Measurements from ENCODE around the gene OR12D2. TPM values are rescaled to one million over a fixed set of nuclear protein-coding genes. Genes with fewer than 3 reads are reported as not detected.
A peak's percentile ranks its signal among the peaks of the same experiment; 100 is the strongest.

Gene OR12D2
- polyA plus RNA-seq, 1 donor (not counting 4 experiments of a cell fraction or from before 2014, with no cell fraction given): not detected

DNA sequence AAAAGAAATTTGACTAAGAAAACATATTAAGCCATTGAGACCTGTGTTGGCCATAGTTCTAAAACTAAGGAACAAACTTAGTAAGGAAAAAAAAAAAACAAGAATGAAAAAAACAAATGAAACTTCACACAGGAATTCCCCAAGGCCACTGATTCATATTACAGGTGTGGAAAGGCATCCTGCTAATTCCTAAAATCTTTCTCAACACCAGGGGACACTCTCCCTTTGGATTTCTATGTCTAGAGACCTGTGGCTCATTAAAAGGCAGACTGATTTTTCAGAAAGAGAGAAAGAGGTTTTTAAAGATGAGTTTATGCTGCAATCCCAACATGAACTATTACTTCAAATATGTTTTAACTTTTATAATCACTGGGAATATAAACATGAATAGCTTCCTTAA lies 19.2 kb downstream of the OR12D2 start, which contains the start of gene OR12D1:
OR12D1 (plus strand) TSS at position 341 of the 400 bp plus-strand sequence.
- no peaks in the 10 kb centered on the region for H3K27me3 ChIP-seq (ENCODE audit: control insufficient read depth, extremely low read depth, insufficient read depth, low read length)
- H3K4me1 ChIP-seq (ENCODE audit: control insufficient read depth, extremely low read depth, insufficient read depth, low read length): no peaks in the 10 kb centered on the region
- no peaks in the 10 kb centered on the region for H3K9me1 ChIP-seq (ENCODE audit: control insufficient read depth, extremely low read depth, insufficient read depth, low read length)
- no peaks in the 10 kb centered on the region for H3K36me3 ChIP-seq (ENCODE audit: control insufficient read depth in 2 of 2, extremely low read depth in 1 of 2, insufficient read depth in 2 of 2, low read length in 2 of 2)
- H3K4me3 ChIP-seq (ENCODE audit: control insufficient read depth in 2 of 3, extremely low read depth in 1 of 3, insufficient read depth in 2 of 3, low read depth in 1 of 3, low read length in 3 of 3): no peak within 1 kb of the TSS
- no peak within 1 kb of the TSS for H3K9ac ChIP-seq (ENCODE audit: control insufficient read depth, extremely low read depth, insufficient read depth, low read length)
- H3K27ac ChIP-seq (ENCODE audit: control insufficient read depth, insufficient read depth, low read length): no peak within 1 kb of the TSS
- no peak within 1 kb of the TSS for H2AFZ ChIP-seq (ENCODE audit: control insufficient read depth, low read length)
- no peaks in the 10 kb centered on the region for H4K20me1 ChIP-seq (ENCODE audit: control insufficient read depth, extremely low read depth, insufficient read depth, low read length)
- DNase-seq (ENCODE audit: low read depth, low spot score) (peak; percentile 1), FAIRE-seq (peak; percentile 17)
- dilution Hi-C loops (cut with MboI; ENCODE audit: extremely low pct_ligation_motif_present, low sequenced_read_pairs): no loop called here
- H3K4me2 ChIP-seq (ENCODE audit: control insufficient read depth, extremely low read depth, insufficient read depth, low read depth, low read length): no peak within 1 kb of the TSS
- no peak for TF ChIP-seq EZH2 (IDR thresholded peaks at IDR 0.05; ENCODE audit: low read length)
- TF ChIP-seq, protein P1, sequence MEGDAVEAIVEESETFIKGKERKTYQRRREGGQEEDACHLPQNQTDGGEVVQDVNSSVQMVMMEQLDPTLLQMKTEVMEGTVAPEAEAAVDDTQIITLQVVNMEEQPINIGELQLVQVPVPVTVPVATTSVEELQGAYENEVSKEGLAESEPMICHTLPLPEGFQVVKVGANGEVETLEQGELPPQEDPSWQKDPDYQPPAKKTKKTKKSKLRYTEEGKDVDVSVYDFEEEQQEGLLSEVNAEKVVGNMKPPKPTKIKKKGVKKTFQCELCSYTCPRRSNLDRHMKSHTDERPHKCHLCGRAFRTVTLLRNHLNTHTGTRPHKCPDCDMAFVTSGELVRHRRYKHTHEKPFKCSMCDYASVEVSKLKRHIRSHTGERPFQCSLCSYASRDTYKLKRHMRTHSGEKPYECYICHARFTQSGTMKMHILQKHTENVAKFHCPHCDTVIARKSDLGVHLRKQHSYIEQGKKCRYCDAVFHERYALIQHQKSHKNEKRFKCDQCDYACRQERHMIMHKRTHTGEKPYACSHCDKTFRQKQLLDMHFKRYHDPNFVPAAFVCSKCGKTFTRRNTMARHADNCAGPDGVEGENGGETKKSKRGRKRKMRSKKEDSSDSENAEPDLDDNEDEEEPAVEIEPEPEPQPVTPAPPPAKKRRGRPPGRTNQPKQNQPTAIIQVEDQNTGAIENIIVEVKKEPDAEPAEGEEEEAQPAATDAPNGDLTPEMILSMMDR (optimal IDR thresholded peaks at IDR 0.05 in 1 of 3, IDR thresholded peaks at IDR 0.05 in 1 of 3, conservative IDR thresholded peaks at IDR 0.05 in 1 of 3; ENCODE audit: extremely low read depth in 1 of 3, insufficient read depth in 2 of 3, low read length in 3 of 3): peak in 2 of 3 experiments; percentile 47 to 54
- no peaks in the 10 kb centered on the region for H3K79me2 ChIP-seq (ENCODE audit: control insufficient read depth, insufficient read depth, low read length)
- H3K9me3 ChIP-seq (ENCODE audit: control insufficient read depth, low read depth, low read length): no peaks in the 10 kb centered on the region

DNA sequence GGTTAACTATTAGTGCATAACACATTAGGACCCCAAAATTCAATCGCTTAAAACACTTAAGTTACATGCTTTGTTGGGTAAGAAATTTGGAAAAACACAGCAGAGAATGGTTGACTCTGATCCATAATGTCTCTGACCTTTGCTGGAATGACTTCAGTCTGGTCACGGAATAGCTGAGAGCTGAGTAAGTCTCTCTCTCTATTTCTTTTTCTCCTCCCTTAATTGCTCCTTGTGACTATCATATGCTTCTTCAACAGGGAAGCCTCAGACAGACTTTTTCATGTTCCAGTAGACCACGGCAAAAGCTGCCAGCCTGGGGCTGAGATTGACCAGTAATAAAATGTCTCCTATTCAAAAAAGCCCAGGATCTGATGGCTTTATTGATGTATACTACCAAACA lies 24.1 kb downstream of the OR12D2 start:
- Histone ChIP-seq H2AFZ (ENCODE audit: control insufficient read depth, low read length) (no peak overlapping the region), H3K4me2 (ENCODE audit: control insufficient read depth, extremely low read depth, insufficient read depth, low read depth, low read length) (no peak overlapping the region), H3K79me2 (ENCODE audit: control insufficient read depth, insufficient read depth, low read length) (no peaks in the 10 kb centered on the region), H3K9me3 (ENCODE audit: control insufficient read depth, low read depth, low read length) (no peaks in the 10 kb centered on the region), H3K36me3 (ENCODE audit: control insufficient read depth in 2 of 2, extremely low read depth in 1 of 2, insufficient read depth in 2 of 2, low read length in 2 of 2) (no peaks in the 10 kb centered on the region), H4K20me1 (ENCODE audit: control insufficient read depth, extremely low read depth, insufficient read depth, low read length) (no peaks in the 10 kb centered on the region), H3K27me3 (ENCODE audit: control insufficient read depth, extremely low read depth, insufficient read depth, low read length) (no peaks in the 10 kb centered on the region), H3K9ac (ENCODE audit: control insufficient read depth, extremely low read depth, insufficient read depth, low read length) (no peak overlapping the region), H3K4me3 (ENCODE audit: control insufficient read depth in 2 of 3, extremely low read depth in 1 of 3, insufficient read depth in 2 of 3, low read depth in 1 of 3, low read length in 3 of 3) (no peak overlapping the region), H3K27ac (ENCODE audit: control insufficient read depth, insufficient read depth, low read length) (no peak overlapping the region), H3K4me1 (ENCODE audit: control insufficient read depth, extremely low read depth, insufficient read depth, low read length) (no peaks in the 10 kb centered on the region), H3K9me1 (ENCODE audit: control insufficient read depth, extremely low read depth, insufficient read depth, low read length) (no peaks in the 10 kb centered on the region)
- FAIRE-seq: no peak
- no peak for TF ChIP-seq EZH2 (IDR thresholded peaks at IDR 0.05; ENCODE audit: low read length)
- TF ChIP-seq, protein P1 (optimal IDR thresholded peaks at IDR 0.05 in 1 of 3, IDR thresholded peaks at IDR 0.05 in 1 of 3, conservative IDR thresholded peaks at IDR 0.05 in 1 of 3; ENCODE audit: extremely low read depth in 1 of 3, insufficient read depth in 2 of 3, low read length in 3 of 3): no peak
- dilution Hi-C loops (cut with MboI; ENCODE audit: extremely low pct_ligation_motif_present, low sequenced_read_pairs): no loop called here
- DNase-seq (ENCODE audit: low read depth, low spot score): no peak
